GM19438 (cell line): Measurements from ENCODE around the gene MAP2K5.

ENCODE experiments used
- ATAC-seq: cut with Tn5 transposase; IDR thresholded peaks from one replicate; pipeline ENCODE4 v1.9.1; 2021; ENCODE audit warnings: low read depth; ENCODE audit not compliant: unreplicated experiment

The MAP2K5 gene

GRCh38 chr15:67829647-67830504 is 287.4 kb downstream of the MAP2K5 start:
- no peak for ATAC-seq

- ATAC-seq = no peak
Measured at GRCh38 chr15:67831363-67831762, 288.9 kb downstream of the MAP2K5 start.

- ATAC-seq = no peak
Measured at GRCh38 chr15:67832031-67832551, 289.6 kb downstream of the MAP2K5 start.

GRCh38 chr15:67832897-67833709 is 290.6 kb downstream of the MAP2K5 start:
- no peak for ATAC-seq

GRCh38 chr15:67833710-67834511 is 291.4 kb downstream of the MAP2K5 start:
- ATAC-seq = no peak

GRCh38 chr15:67834581-67835296 is 292.2 kb downstream of the MAP2K5 start:
- no peak for ATAC-seq

- no peak for ATAC-seq
Measured at GRCh38 chr15:67835297-67836133, 293.0 kb downstream of the MAP2K5 start.

- ATAC-seq = no peak
Measured at GRCh38 chr15:67836134-67836455, 293.6 kb downstream of the MAP2K5 start.

- ATAC-seq = no peak
Measured at GRCh38 chr15:67836477-67836876, 294.0 kb downstream of the MAP2K5 start.

GRCh38 chr15:67836955-67837354 is 294.5 kb downstream of the MAP2K5 start:
- ATAC-seq = no peak

GRCh38 chr15:67838789-67839332 is 296.4 kb downstream of the MAP2K5 start:
- no peak for ATAC-seq

- ATAC-seq = no peak
Measured at GRCh38 chr15:67839499-67839928, 297.0 kb downstream of the MAP2K5 start.

- peak; percentile 77 for ATAC-seq
Measured at GRCh38 chr15:67839929-67840748, 297.6 kb downstream of the MAP2K5 start, which contains the start of gene RNU6-1. TSS of gene RNU6-1 (minus strand) at chr15:67840045.

- no peak for ATAC-seq
Measured at GRCh38 chr15:67840749-67841512, 298.4 kb downstream of the MAP2K5 start.

- no peak for ATAC-seq
Measured at GRCh38 chr15:67841513-67841762, 298.9 kb downstream of the MAP2K5 start.

- no peak for ATAC-seq
Measured at GRCh38 chr15:67843092-67843501, 300.6 kb downstream of the MAP2K5 start.

- ATAC-seq = no peak
Measured at GRCh38 chr15:67843571-67844387, 301.3 kb downstream of the MAP2K5 start.
